ENCODE data around the gene MACROD2. TPM values are rescaled to one million over a fixed set of nuclear protein-coding genes. Genes with fewer than 3 reads are reported as not detected.

MACROD2 gene
- total RNA-seq, 1 experiment from 2014 or later, result 1.6 TPM

GRCh38 chr20:14966808-14967207 lies 971.5 kb downstream of the MACROD2 start:
- H3K18ac ChIP-seq (ENCODE audit: insufficient read length, low read depth, low read length), result no peak overlapping the region
- no peak overlapping the region for H3K14ac ChIP-seq (ENCODE audit: insufficient read depth, low read length)
- no peak for DNase-seq
- H3K23me2 ChIP-seq (ENCODE audit: insufficient read length, low read depth, low read length, poor library complexity, severe bottlenecking), result no peaks in the 10 kb centered on the region
- no peak overlapping the region for H3K27ac Mint-ChIP-seq
- H3K27me3 Mint-ChIP-seq (ENCODE audit: low read depth), result no peaks in the 10 kb centered on the region
- no peak overlapping the region for H2BK15ac ChIP-seq (ENCODE audit: low read depth, low read length)
- H2BK20ac ChIP-seq (ENCODE audit: low read depth, low read length, poor library complexity, severe bottlenecking), result no peak overlapping the region
- H3K23ac ChIP-seq (ENCODE audit: insufficient read length, low read depth, low read length), result no peak overlapping the region
- no peak overlapping the region for H4K91ac ChIP-seq (ENCODE audit: insufficient read length, low read depth, low read length)
- TF ChIP-seq CTCF (conservative IDR thresholded peaks at IDR 0.05), result no peak
- H3K4me2 ChIP-seq (ENCODE audit: insufficient read depth, insufficient read length, low read length), result no peak overlapping the region
- H2AK5ac ChIP-seq (ENCODE audit: insufficient read length, low read length), result no peak overlapping the region
- no peak overlapping the region for H3T11ph ChIP-seq (ENCODE audit: low read length)
- no peaks in the 10 kb centered on the region for H3K79me1 ChIP-seq (ENCODE audit: insufficient read depth, low read depth, low read length, poor library complexity, severe bottlenecking)
- no peaks in the 10 kb centered on the region for H3K9me3 Mint-ChIP-seq
- no peak overlapping the region for H2BK120ac ChIP-seq (ENCODE audit: low read depth, low read length, poor library complexity, severe bottlenecking)
- H3K4me3 Mint-ChIP-seq, result no peak overlapping the region
- no peaks in the 10 kb centered on the region for H3K36me3 Mint-ChIP-seq (ENCODE audit: insufficient read depth in 1 of 3, low read depth in 3 of 3)
- H2BK12ac ChIP-seq (ENCODE audit: insufficient read length, low read depth, low read length), result no peak overlapping the region
- no peak overlapping the region for H4K5ac ChIP-seq (ENCODE audit: insufficient read length, low read depth, low read length)
- no peak overlapping the region for H3K56ac ChIP-seq (ENCODE audit: insufficient read length, low read depth, low read length)
- H3K27ac ChIP-seq (ENCODE audit: insufficient read length, low read depth, low read length), result no peak overlapping the region
- H3K4me1 Mint-ChIP-seq, result peaks cover 5 to 10% of the 10 kb centered on the region in 2 experiments; a peak in 3 of 4 replicates
- H4K20me1 ChIP-seq (ENCODE audit: control insufficient read depth, insufficient read depth, insufficient read length), result no peaks in the 10 kb centered on the region
- H4K8ac ChIP-seq (replicated peaks; ENCODE audit: insufficient read length, low read depth, low read length), result no peak overlapping the region
- H2BK5ac ChIP-seq (ENCODE audit: insufficient read length, low read length), result no peak overlapping the region
- H2AFZ ChIP-seq (ENCODE audit: low read length), result no peak overlapping the region
- no peaks in the 10 kb centered on the region for H3K4me1 ChIP-seq (ENCODE audit: insufficient read depth, low read length)
- H3K4ac ChIP-seq (ENCODE audit: low read depth, low read length), result no peak overlapping the region
- H3K27me3 ChIP-seq (ENCODE audit: insufficient read depth, low read length), result no peaks in the 10 kb centered on the region
- no peak overlapping the region for H3K9ac ChIP-seq (ENCODE audit: extremely low read depth, insufficient read length, low read length)
- H3K79me2 ChIP-seq (ENCODE audit: insufficient read depth, low read length), result no peaks in the 10 kb centered on the region
- no peaks in the 10 kb centered on the region for H3K9me3 ChIP-seq (ENCODE audit: control insufficient read depth, low read depth, low read length)

Measured in H9 (cell line).